HG02610 (cell line): ENCODE results near the gene PKD1L1.

Experiments
- ATAC-seq: cut with Tn5 transposase; IDR thresholded peaks from one replicate; pipeline ENCODE4 v1.9.1; 2021; ENCODE audit warnings: mild to moderate bottlenecking, moderate library complexity; ENCODE audit not compliant: unreplicated experiment

Gene PKD1L1

GRCh38 chr7:47826754-47827153, 121.5 kb downstream of the PKD1L1 start:
- no peak for ATAC-seq

- no peak for ATAC-seq
These were observed 128.7 kb downstream of the PKD1L1 start for GRCh38 chr7:47819607-47819920.

- no peak for ATAC-seq
These were observed 129.3 kb downstream of the PKD1L1 start for GRCh38 chr7:47818796-47819606.

- ATAC-seq: no peak
These were observed 130.3 kb downstream of the PKD1L1 start for GRCh38 chr7:47817917-47818316.

- ATAC-seq: no peak
These were observed 131.6 kb downstream of the PKD1L1 start for GRCh38 chr7:47816647-47817046.

GRCh38 chr7:47815867-47816266, 132.4 kb downstream of the PKD1L1 start:
- no peak for ATAC-seq

- ATAC-seq: no peak
These were observed 133.2 kb downstream of the PKD1L1 start for GRCh38 chr7:47814905-47815613.

GRCh38 chr7:47813620-47814260, 134.5 kb downstream of the PKD1L1 start:
- ATAC-seq: no peak

- ATAC-seq: no peak
These were observed 135.7 kb downstream of the PKD1L1 start for GRCh38 chr7:47812429-47813136.

GRCh38 chr7:47811632-47812380, 136.5 kb downstream of the PKD1L1 start:
- ATAC-seq: no peak

- ATAC-seq: no peak
These were observed 138.9 kb downstream of the PKD1L1 start for GRCh38 chr7:47809387-47809786.

- no peak for ATAC-seq
These were observed 139.9 kb downstream of the PKD1L1 start for GRCh38 chr7:47808321-47808720.

- no peak for ATAC-seq
These were observed 140.5 kb downstream of the PKD1L1 start for GRCh38 chr7:47807756-47808155.

- ATAC-seq: no peak
These were observed 141.1 kb downstream of the PKD1L1 start for GRCh38 chr7:47807126-47807525.

- no peak for ATAC-seq
These were observed 141.6 kb downstream of the PKD1L1 start for GRCh38 chr7:47806701-47807103.

- ATAC-seq: no peak
These were observed 143.3 kb downstream of the PKD1L1 start for GRCh38 chr7:47804767-47805545.

GRCh38 chr7:47803846-47804245, 144.4 kb downstream of the PKD1L1 start:
- ATAC-seq: no peak

GRCh38 chr7:47803025-47803424, 145.2 kb downstream of the PKD1L1 start:
- no peak for ATAC-seq

GRCh38 chr7:47801423-47801822, 146.8 kb downstream of the PKD1L1 start:
- no peak for ATAC-seq

GRCh38 chr7:47799524-47799923, 148.7 kb downstream of the PKD1L1 start:
- no peak for ATAC-seq
